HuH-7.5 (cell line): ENCODE measurements around the gene SMAD1.
"Not testable (repeated sequence)": the region's sequence is repeated elsewhere in the genome, so short reads cannot be mapped to it uniquely, and the experiment has no call there.

Experiments used
- DNase-seq: peaks from one replicate; pipeline ENCODE4 v3.0.0; 2011; ENCODE audit warnings: low spot score

The SMAD1 gene

GRCh38 chr4:145564540-145564939, 82.9 kb downstream of the SMAD1 start:
- DNase-seq, result no peak

DNA sequence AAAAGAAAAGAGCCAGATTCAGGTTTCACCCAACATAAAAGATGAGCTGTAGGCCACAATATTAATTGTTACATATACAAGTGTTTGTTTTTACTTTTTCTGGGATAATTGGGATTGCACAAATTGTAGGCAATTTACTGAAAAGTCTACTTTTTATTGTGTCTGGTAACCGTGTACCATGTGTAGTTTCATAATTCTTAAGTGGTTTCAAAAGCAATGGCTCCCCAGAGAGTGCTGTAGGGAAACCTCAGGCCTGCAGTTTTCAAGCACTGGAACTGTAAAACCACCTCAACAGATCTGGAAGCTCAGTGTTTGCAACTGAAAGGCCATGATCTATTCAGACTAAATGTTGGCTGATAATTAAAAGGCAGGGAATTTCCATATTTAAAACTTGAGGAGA, 83.7 kb downstream of the SMAD1 start:
- no peak for DNase-seq

- DNase-seq, result no peak
Observed at GRCh38 chr4:145566086-145566708, 84.5 kb downstream of the SMAD1 start.

GRCh38 chr4:145566768-145567167, 85.1 kb downstream of the SMAD1 start:
- DNase-seq, result no peak

GRCh38 chr4:145567516-145567915, 85.9 kb downstream of the SMAD1 start:
- no peak for DNase-seq

- not testable (repeated sequence) for DNase-seq
Observed at GRCh38 chr4:145574546-145574945, 92.9 kb downstream of the SMAD1 start.

DNA sequence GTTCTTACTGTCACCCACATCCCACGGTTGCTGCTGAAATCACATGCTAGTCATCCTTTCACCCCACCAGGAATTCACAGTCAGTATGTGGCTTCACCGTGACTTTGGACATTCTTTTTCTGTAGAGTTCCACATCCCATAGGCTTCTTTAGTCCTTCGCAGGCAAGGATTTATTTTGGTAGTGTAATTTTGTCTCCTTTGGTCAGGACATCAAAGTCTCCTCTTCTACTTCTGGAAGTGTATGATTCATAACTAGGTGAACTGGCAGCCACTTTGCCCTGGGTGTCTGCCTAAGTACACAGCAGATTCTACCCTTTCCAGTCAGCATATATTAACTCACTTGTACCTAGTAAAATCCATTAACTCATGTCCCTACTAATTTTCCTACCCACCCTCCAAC, 99.3 kb downstream of the SMAD1 start:
- DNase-seq, result no peak

DNA sequence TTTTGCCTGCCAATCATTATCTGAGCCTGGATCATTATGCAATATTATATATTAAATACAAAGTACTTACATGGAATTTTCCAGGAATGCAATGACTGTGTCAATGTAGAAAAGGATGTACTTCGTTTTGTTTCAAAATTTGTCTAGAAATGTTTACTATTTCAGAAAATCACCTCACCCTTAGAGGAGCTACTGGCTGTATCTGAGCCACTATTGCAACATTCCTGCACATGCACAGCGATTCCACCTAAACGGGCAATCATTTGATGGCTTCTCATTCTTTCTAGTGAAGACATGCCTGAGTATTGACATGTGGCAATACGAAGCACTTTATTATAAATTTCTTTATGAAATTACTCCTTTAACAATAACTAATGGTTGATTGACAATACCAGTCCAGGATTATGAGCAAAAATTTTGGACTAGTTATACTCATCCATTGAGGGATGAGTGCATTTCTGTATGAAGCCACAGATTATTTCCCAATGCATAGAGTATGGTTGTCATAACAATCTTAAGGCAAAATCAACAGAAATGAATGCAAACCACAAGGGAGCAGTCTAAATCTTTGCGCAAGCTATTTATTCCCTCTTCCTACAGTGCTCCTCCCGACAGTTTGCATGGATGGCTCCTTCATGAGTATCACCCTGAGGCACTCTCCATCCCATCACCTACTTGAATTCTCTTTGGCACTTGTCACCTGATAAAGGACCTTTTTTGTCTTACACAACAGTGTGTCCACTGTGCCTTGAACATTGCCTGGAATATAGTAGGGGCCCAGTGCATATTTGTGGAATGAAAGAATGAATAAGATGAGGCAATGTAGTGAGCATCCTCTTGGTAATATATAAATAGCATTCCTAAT, 101.8 kb downstream of the SMAD1 start:
- DNase-seq, result no peak

GRCh38 chr4:145587088-145587754, 105.6 kb downstream of the SMAD1 start:
- DNase-seq, result no peak

DNA sequence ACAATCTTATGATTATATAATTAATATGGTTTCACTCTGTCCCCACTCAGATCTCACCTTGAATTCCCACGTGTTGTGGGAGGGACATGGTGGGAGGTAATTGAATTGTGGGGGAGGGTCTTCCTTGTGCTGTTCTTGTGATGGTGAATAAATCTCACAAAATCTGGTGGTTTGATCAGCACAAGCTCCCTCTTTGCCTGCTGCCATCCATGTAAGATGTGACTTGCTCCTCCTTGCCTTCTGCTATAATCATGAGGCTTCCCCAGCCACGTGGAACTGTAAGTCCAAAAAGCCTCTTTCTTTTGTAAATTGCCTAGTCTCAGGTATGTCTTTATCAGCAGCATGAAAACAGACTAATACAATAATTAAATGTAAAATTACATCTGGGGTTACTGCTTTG, 107.7 kb downstream of the SMAD1 start:
- DNase-seq, result not testable (repeated sequence)

GRCh38 chr4:145589916-145590702, 108.5 kb downstream of the SMAD1 start:
- no peak for DNase-seq

DNA sequence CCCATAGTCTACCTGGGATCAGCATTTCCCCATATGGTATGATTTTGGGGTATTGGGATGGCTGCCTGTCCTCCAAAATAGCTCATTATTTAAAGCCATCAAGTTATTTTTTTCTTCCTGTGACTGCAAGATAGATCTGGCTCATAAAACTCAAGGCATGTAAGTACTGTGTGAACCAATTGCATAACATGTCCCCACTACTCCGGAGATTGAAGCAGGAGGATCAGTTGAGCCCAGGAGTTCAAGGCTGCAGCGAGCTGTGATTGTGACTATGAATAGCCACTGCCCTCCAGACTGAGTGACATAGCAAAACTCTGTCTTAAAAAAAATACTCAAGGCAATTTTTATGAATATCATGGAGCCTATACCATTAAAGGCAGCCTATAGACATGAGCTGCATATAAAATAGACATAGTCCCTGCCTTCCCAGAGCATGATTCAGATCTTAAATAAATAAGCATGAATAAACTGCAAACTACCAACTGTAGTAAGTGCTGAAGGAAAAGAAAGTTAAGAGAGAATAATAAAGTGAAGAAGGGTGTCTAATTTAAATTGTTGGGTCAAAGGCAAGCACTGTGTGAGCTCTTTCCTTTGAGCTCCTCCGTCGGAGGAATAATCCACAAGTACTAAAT, 120.6 kb downstream of the SMAD1 start:
- DNase-seq, result no peak

GRCh38 chr4:145605941-145606340, 124.3 kb downstream of the SMAD1 start:
- no peak for DNase-seq
